ENCODE data around the gene ROBO1. TPM values are rescaled to one million over a fixed set of nuclear protein-coding genes. Genes with fewer than 3 reads are reported as not detected.

The ROBO1 gene
- total and polyA plus RNA-seq, 4 donors = 1.0 to 30.3 (median 3.9) TPM

DNA sequence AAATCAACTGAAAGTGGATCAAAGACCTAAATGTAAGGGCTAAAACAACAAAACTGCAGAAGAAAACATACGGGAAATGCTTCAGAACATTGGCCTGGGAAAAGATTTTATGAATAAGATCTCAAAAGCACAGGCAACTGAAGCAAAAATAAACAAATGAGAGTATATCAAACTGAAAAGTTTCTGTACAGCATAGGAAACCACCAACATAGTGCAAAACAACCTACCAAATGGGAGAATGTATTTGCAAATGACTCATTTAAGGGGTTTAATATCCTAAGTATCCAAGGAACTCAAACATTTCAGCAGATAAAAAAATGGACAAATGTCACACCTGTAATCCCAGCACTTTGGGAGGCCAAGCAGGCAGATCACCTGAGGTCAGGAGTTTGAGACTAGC, 489.1 kb downstream of the ROBO1 start:
- Histone ChIP-seq H3K27ac (ENCODE audit: low read depth in 1 of 2, low read length in 2 of 2) (no peak overlapping the region), H3K36me3 (ENCODE audit: control insufficient read depth in 4 of 4, insufficient read depth in 3 of 4, low read depth in 1 of 4, low read length in 3 of 4) (no peaks in the 10 kb centered on the region), H3K4me3 (ENCODE audit: low read depth in 1 of 3, low read length in 3 of 3) (no peak overlapping the region), H3K9ac (ENCODE audit: low read depth in 1 of 2, low read length in 2 of 2) (no peak overlapping the region), H3K27me3 (ENCODE audit: control insufficient read depth in 4 of 4, insufficient read depth in 4 of 4, low read length in 3 of 4) (no peaks in the 10 kb centered on the region), H3K4me1 (ENCODE audit: control insufficient read depth in 4 of 4, insufficient read depth in 4 of 4, low read length in 3 of 4) (no peaks in the 10 kb centered on the region), H3K9me3 (ENCODE audit: control insufficient read depth in 4 of 4, low read length in 3 of 4) (no peaks in the 10 kb centered on the region)
- 70% methylated on average over 1 of the region's 1 CpG for WGBS
- DNase-seq (ENCODE audit: low spot score) = no peak
- TF ChIP-seq, protein P1, sequence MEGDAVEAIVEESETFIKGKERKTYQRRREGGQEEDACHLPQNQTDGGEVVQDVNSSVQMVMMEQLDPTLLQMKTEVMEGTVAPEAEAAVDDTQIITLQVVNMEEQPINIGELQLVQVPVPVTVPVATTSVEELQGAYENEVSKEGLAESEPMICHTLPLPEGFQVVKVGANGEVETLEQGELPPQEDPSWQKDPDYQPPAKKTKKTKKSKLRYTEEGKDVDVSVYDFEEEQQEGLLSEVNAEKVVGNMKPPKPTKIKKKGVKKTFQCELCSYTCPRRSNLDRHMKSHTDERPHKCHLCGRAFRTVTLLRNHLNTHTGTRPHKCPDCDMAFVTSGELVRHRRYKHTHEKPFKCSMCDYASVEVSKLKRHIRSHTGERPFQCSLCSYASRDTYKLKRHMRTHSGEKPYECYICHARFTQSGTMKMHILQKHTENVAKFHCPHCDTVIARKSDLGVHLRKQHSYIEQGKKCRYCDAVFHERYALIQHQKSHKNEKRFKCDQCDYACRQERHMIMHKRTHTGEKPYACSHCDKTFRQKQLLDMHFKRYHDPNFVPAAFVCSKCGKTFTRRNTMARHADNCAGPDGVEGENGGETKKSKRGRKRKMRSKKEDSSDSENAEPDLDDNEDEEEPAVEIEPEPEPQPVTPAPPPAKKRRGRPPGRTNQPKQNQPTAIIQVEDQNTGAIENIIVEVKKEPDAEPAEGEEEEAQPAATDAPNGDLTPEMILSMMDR (IDR thresholded peaks at IDR 0.05; ENCODE audit: low read depth, low read length, missing input control) = no peak
- TF ChIP-seq FOXA1 (IDR thresholded peaks at IDR 0.05) (no peak), SP1 (IDR thresholded peaks at IDR 0.05) (no peak), RXRA (IDR thresholded peaks at IDR 0.05) (no peak), MAX (IDR thresholded peaks at IDR 0.05) (no peak), TAF1 (conservative IDR thresholded peaks at IDR 0.05) (no peak), NR2F2 (IDR thresholded peaks at IDR 0.05) (no peak)

DNA sequence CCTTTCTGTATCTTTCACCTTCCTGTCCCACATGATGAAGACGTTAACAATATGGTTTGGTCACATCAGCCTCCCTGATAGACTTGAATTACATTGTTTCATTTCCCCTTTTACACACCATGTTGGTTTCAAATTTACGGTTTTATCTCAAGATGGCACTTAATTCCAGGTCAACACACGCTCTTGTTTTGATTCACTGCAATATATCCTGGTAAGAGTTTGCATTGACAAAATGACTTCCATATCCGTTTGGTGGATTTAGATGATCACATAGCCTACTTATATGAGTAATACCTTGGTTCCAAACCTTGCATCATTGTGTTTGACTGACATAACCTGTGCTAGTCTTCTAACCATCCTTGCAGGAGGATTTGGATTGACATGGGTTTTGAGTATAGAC, 499.4 kb downstream of the ROBO1 start:
- DNase-seq (ENCODE audit: low spot score) = no peak
- TF ChIP-seq RAD21 (IDR thresholded peaks at IDR 0.05) = no peak
- no peak for TF ChIP-seq EGR1 (IDR thresholded peaks at IDR 0.05; ENCODE audit: low read depth in 2 of 2)
- TF ChIP-seq ZBTB33 (IDR thresholded peaks at IDR 0.05) = no peak
- TF ChIP-seq, protein P1 (IDR thresholded peaks at IDR 0.05; ENCODE audit: low read depth, low read length, missing input control) = no peak
- TF ChIP-seq GABPA (IDR thresholded peaks at IDR 0.05 in 1 of 2, conservative IDR thresholded peaks at IDR 0.05 in 1 of 2) = no peak
- no peak for TF ChIP-seq HNF4G (IDR thresholded peaks at IDR 0.05)
- no peak for TF ChIP-seq MAX (IDR thresholded peaks at IDR 0.05)
- H3K4me3 ChIP-seq (ENCODE audit: low read depth in 1 of 3, low read length in 3 of 3) = no peak overlapping the region
- no peak overlapping the region for H3K27ac ChIP-seq (ENCODE audit: low read depth in 1 of 2, low read length in 2 of 2)
- no peak overlapping the region for H3K9ac ChIP-seq (ENCODE audit: low read depth in 1 of 2, low read length in 2 of 2)
- no peaks in the 10 kb centered on the region for H3K9me3 ChIP-seq (ENCODE audit: control insufficient read depth in 4 of 4, low read length in 3 of 4)
- H3K36me3 ChIP-seq (ENCODE audit: control insufficient read depth in 4 of 4, insufficient read depth in 3 of 4, low read depth in 1 of 4, low read length in 3 of 4) = no peaks in the 10 kb centered on the region
- no peaks in the 10 kb centered on the region for H3K27me3 ChIP-seq (ENCODE audit: control insufficient read depth in 4 of 4, insufficient read depth in 4 of 4, low read length in 3 of 4)
- 77% methylated on average over 4 of the region's 4 CpGs for WGBS
- no peaks in the 10 kb centered on the region for H3K4me1 ChIP-seq (ENCODE audit: control insufficient read depth in 4 of 4, insufficient read depth in 4 of 4, low read length in 3 of 4)
